AG08395 (cell line): ENCODE measurements around the gene DNTT.
"Not testable (repeated sequence)": the region's sequence is repeated elsewhere in the genome, so short reads cannot be mapped to it uniquely, and the experiment has no call there.

Source experiments
- DNase-seq: peaks from one replicate; pipeline ENCODE4 v3.0.0; 2012; ENCODE audit warnings: mixed read lengths, low spot score

DNTT gene

GRCh38 chr10:96276426-96276825, 27.8 kb upstream of the DNTT start:
- DNase-seq: no peak

GRCh38 chr10:96276831-96277230, 27.4 kb upstream of the DNTT start:
- DNase-seq: no peak

GRCh38 chr10:96279191-96279641, 25.0 kb upstream of the DNTT start:
- DNase-seq: no peak

- DNase-seq: no peak
Measured at GRCh38 chr10:96280859-96281258, 23.4 kb upstream of the DNTT start.

GRCh38 chr10:96281444-96282029, 22.7 kb upstream of the DNTT start:
- no peak for DNase-seq

GRCh38 chr10:96283351-96283750, 20.9 kb upstream of the DNTT start:
- DNase-seq: no peak

GRCh38 chr10:96283756-96284155, 20.5 kb upstream of the DNTT start:
- no peak for DNase-seq

GRCh38 chr10:96285331-96285752, 18.9 kb upstream of the DNTT start:
- no peak for DNase-seq

GRCh38 chr10:96287392-96288105, 16.7 kb upstream of the DNTT start:
- DNase-seq: no peak

GRCh38 chr10:96288151-96288621, 16.0 kb upstream of the DNTT start:
- no peak for DNase-seq

GRCh38 chr10:96289218-96289910, 14.9 kb upstream of the DNTT start:
- no peak for DNase-seq

- no peak for DNase-seq
Measured at GRCh38 chr10:96290368-96291133, 13.7 kb upstream of the DNTT start.

- DNase-seq: peak; percentile 45
Measured at GRCh38 chr10:96292971-96293920, 11.0 kb upstream of the DNTT start.

- DNase-seq: no peak
Measured at GRCh38 chr10:96295475-96295874, 8.8 kb upstream of the DNTT start.

- no peak for DNase-seq
Measured at GRCh38 chr10:96297486-96297885, 6.7 kb upstream of the DNTT start.

- DNase-seq: no peak
Measured at GRCh38 chr10:96298362-96298761, 5.9 kb upstream of the DNTT start.

GRCh38 chr10:96299383-96299782, 4.9 kb upstream of the DNTT start:
- DNase-seq: no peak

- DNase-seq: no peak
Measured at GRCh38 chr10:96301616-96302015, 2.6 kb upstream of the DNTT start.

GRCh38 chr10:96305019-96305418, 785 bp downstream of the DNTT start:
- no peak for DNase-seq

- DNase-seq: no peak
Measured at GRCh38 chr10:96306516-96306915, 2.3 kb downstream of the DNTT start.

- not testable (repeated sequence) for DNase-seq
Measured at GRCh38 chr10:96308854-96309253, 4.6 kb downstream of the DNTT start.
